NCI-H2107 treated with DMSO at 0.1 percent for 48 hours (cell line): ENCODE results near the gene CCR5.
"Not testable (repeated sequence)": the region's sequence is repeated elsewhere in the genome, so short reads cannot be mapped to it uniquely, and the experiment has no call there.

Experiments
- DNase-seq: peaks from one replicate; lab custom pipeline; 2025; ENCODE audit not compliant: unreplicated experiment; lab: John Stamatoyannopoulos, UW

CCR5 gene

DNA sequence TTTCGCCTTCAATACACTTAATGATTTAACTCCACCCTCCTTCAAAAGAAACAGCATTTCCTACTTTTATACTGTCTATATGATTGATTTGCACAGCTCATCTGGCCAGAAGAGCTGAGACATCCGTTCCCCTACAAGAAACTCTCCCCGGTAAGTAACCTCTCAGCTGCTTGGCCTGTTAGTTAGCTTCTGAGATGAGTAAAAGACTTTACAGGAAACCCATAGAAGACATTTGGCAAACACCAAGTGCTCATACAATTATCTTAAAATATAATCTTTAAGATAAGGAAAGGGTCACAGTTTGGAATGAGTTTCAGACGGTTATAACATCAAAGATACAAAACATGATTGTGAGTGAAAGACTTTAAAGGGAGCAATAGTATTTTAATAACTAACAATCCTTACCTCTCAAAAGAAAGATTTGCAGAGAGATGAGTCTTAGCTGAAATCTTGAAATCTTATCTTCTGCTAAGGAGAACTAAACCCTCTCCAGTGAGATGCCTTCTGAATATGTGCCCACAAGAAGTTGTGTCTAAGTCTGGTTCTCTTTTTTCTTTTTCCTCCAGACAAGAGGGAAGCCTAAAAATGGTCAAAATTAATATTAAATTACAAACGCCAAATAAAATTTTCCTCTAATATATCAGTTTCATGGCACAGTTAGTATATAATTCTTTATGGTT, at the start of gene CCR5:
CCR5 (plus strand) TSS at position 108 of the 680 bp plus-strand sequence. CDS start 1,957 bp downstream, outside the sequence.
- no peak for DNase-seq

GRCh38 chr3:46321461-46322104, 49.2 kb upstream of the CCR5 start:
- DNase-seq: no peak

- DNase-seq: no peak
These were observed 46.7 kb upstream of the CCR5 start for GRCh38 chr3:46324036-46324435.

DNA sequence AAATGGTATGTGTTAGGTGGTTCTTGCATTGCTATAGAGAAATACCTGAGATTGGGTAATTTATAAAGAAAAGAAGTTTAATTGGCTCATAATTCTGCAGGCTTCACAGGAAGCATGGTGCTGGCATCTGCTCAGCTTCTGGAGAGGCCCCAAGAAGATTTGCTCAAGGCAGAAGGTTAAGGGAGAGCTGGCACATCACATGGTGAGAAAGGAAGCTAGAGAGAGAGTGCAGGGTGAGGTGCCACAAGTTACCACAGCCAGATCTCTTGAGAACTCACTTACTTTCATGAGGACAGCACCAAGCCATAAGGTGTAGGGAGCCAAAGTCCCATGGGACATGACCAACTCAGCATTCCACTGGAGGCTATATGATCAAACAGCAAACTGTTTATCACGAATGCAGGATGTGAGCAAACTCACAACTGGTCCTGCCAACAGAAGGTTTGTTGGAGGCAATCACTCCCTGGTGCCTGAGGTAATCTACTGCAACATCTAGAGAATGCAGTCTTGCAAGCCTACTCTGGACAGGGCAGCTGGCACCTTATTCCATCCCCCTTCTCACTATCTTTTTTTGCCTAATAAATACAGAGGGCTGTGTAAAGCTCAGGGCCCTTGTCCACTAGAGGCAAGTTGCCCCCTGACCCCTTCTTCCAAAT, 45.0 kb upstream of the CCR5 start:
- no peak for DNase-seq

- DNase-seq: not testable (repeated sequence)
These were observed 40.1 kb upstream of the CCR5 start for GRCh38 chr3:46330676-46331075.

- no peak for DNase-seq
These were observed 35.8 kb upstream of the CCR5 start for GRCh38 chr3:46334741-46335478.

- DNase-seq: no peak
These were observed 35.2 kb upstream of the CCR5 start for GRCh38 chr3:46335541-46335940.

- DNase-seq: no peak
These were observed 32.8 kb upstream of the CCR5 start for GRCh38 chr3:46337911-46338310.

DNA sequence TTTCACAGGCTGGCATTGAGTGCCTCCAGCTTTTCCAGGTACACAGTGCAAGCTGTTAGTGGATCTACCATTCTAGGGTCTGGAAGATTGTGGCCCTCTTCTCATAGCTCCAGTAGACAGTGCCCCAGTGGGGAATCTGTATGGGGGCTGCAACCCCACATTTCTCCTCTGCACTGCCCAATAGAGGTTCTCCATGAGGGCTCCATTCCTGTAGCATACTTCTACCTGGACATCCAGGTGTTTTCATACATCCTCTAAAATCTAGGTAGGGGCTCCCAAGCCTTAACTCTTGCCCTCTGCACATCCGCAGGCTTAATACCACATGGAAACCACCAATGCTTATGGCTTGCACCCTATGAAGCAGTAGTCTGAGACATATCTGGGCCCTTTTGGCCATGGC, 31.9 kb upstream of the CCR5 start:
- no peak for DNase-seq

GRCh38 chr3:46344476-46344875, 26.3 kb upstream of the CCR5 start:
- DNase-seq: no peak

DNA sequence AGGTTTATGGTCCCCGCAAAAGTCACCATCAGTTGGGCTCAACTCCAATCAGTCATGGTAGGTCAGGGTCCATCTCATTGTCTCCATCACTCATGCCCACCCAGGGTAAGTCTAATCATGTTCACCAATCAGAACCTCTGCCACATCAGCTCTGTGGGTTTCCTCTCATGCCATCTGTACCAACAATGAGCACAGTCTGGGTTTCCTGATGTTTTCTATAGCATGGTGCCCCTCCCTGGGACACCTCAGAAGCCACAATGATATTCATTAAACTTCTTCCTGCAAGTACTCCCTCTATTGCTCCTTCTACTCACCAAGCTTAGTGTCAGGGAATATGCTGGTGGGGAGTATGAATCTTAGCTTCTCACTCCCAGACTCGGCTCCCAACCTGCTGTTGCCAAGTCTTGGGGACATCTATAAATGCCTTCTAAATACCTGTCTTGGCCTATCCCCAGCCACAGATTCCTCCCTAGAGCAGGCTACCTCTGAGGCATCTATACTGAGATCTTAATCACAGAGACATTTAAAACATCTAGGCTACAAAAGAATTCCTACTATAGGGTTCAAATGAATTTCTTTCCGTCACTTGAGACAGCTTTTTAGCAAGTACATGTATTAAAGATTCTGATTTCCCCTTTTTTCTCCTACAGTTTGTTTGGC, 21.8 kb upstream of the CCR5 start:
- no peak for DNase-seq

DNA sequence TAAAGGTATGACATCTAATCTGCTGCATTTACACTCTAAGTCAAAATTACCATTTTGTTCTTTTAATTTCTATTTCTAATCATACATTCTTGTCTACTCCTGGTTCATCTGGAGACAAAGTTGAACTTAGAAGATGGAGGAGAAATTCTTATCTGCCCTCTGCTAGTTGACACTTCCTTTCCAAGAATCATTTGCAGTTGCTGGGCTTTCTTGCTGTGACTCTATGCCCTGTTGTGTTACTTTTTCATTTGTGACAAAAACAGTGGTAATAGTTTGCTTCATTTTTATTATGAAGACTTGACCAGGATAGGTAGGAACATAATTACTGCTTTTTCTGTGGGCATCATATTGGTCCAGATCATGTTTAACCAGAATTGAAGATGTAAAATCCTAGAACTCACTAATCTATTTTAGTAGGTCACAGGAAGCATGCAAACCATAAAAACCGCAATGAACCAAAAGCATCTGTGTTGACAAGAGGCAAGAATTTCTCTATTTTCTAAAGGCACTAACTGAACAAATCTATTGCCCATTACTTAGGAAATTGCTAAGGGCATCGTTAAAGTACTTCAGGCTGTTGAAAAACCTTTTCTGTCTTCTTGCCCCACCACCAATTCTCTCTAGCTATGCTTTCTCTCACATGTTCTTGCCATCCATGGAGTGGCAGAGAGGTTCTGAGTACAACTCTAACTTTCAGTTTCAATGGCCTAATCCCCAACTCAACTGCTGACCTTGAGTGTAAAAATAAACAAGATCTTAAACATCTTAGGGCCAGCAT, 21.1 kb upstream of the CCR5 start:
- no peak for DNase-seq

DNA sequence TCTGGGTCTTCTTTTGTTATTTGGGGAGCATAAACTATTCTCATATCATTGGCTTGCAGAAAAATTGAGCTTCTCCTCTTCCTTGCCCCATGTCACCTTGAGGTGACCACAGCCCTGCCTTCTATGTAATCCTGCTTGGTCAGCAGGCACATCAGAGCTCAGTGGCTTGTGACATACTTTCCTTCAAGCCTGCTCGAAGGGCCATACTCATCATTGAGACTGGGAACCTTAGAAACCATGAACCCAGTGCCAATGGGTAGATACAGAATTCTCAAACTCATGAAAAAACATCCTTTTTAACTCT, 20.5 kb upstream of the CCR5 start:
- DNase-seq: no peak

- DNase-seq: no peak
These were observed 19.1 kb upstream of the CCR5 start for GRCh38 chr3:46351646-46352045.

DNA sequence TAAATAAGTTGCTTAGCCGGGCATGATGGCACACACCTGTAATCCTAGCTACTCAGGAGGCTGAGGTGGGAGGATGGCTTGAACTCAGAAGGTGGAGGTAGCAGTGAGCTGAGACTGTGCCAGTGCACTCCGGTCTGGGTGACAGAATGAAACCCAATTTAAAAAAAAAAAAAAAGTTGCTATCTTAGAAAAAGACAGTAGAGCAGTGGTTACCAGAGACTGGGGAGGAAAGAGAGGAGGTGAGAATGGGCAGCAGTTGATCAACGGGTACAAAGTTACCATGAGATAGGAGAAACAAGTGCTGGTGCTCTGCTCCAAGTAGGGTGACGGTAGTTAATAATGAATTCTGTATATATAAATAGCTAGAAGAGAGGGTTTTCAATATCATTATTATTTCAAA, 17.7 kb upstream of the CCR5 start:
- no peak for DNase-seq

DNA sequence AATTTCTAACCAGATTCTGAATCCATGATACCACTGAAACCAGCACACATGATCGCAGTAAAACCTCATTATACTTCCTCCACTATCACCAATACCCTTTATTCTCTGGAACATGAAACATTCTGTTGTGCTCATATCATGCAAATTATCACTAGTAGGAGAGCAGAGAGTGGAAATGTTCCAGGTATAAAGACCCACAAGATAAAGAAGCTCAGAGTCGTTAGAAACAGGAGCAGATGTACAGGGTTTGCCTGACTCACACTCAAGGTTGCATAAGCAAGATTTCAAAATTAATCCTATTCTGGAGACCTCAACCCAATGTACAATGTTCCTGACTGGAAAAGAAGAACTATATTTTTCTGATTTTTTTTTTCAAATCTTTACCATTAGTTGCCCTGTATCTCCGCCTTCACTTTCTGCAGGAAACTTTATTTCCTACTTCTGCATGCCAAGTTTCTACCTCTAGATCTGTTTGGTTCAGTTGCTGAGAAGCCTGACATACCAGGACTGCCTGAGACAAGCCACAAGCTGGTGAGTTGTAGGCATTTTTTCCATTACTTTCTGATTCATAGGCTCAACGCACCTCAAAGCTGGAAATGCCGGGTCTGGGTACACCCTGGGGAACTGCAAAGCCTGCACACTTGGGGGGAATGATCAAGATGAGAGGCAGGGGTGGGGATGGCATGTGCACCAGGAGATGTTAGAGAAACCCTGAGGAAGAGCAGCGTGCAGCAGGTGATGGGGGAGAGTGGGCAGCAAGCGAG, 16.9 kb upstream of the CCR5 start, which contains the start of gene CCR2:
CCR2 (plus strand) TSS at position 465 of the 764 bp plus-strand sequence. CDS start 3,417 bp downstream, outside the sequence.
- DNase-seq: no peak

GRCh38 chr3:46354478-46354877, 16.3 kb upstream of the CCR5 start:
- DNase-seq: no peak

DNA sequence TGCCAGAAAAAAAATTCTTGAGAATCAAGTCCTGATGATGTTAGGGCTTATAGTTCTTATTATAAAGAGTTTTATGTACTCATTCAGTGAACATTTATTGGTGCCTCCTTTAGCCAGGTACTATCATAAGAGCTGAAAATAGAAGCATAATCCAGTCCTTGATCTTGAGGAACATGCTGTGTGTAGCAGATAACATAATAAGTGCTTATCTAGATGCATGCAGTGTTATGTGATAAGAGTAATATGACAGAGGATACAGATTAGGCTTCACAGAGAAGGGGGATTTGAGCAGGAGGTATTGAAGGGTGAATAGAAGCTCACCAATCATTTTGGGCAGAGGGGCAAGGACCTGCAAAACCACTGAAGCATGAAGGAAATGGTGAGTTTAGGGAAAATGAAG, 15.8 kb upstream of the CCR5 start:
- DNase-seq: no peak

GRCh38 chr3:46356276-46356675, 14.5 kb upstream of the CCR5 start:
- no peak for DNase-seq

GRCh38 chr3:46356909-46357308, 13.8 kb upstream of the CCR5 start:
- no peak for DNase-seq
